ENCODE results near the gene PRKCA. TPM values are rescaled to one million over a fixed set of nuclear protein-coding genes. Genes with fewer than 3 reads are reported as not detected.

The PRKCA gene
- total and polyA plus RNA-seq, 9 of the 15 experiments (the other 6 are each of a cell fraction or from before 2014, with no cell fraction given) = 3.2 to 33.0 (median 17.8) TPM

DNA sequence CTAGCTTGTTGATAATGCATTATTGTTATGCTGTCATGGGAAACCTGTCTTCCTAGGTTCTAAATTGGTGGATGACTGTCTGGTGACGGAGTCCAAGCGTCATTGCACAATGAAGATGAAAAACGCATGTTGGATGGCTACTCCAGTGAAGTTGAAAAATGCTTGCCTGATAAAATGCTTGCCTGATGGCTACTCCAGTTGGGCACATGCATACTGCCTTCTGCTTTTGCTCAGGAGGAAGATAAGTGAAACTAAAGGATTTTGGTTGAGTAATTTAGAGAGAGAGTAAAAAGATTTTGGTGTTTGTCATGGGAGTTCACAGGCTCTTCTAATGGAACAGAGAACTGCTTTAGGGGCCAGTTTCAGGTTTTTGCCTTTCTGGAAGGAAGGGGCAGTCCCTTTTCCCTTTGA lies 118.6 kb downstream of the PRKCA start:
- ChIA-PET CTCF (ENCODE audit: low intra/inter-chr PET ratio) (no interaction called here), POLR2A (no interaction called here)
- Histone ChIP-seq H3K9me1 (ENCODE audit: control insufficient read depth, insufficient read depth, low read length) (peaks cover 2% of the 10 kb centered on the region), H3K9ac (ENCODE audit: insufficient read depth in 1 of 2, low read depth in 2 of 2, low read length in 2 of 2) (no peak overlapping the region), H3K4me3 (no peak overlapping the region), H3K36me3 (ENCODE audit: control insufficient read depth, insufficient read depth, low read length) (no peaks in the 10 kb centered on the region), H2AFZ (ENCODE audit: low read depth, low read length) (no peak overlapping the region), H3K9me3 (replicated peaks; ENCODE audit: control insufficient read depth, insufficient read depth, low read depth, low read length) (no peaks in the 10 kb centered on the region), H3K27me3 (ENCODE audit: control insufficient read depth in 2 of 2, insufficient read depth in 2 of 2, low read length in 2 of 2) (no peaks in the 10 kb centered on the region), H3K79me2 (ENCODE audit: control insufficient read depth, insufficient read depth, low read length) (peaks cover 9% of the 10 kb centered on the region; the same call in 1 of the 3 replicates), H4K20me1 (replicated peaks; ENCODE audit: control insufficient read depth, insufficient read depth, low read length) (0 out of 2 replicates have a peak, but pooled peaks cover 4% of the 10 kb centered on the region), H3K4me2 (ENCODE audit: insufficient read depth, low read length) (no peak overlapping the region), H3K27ac (ENCODE audit: extremely low read depth, low read depth, low read length) (no peak overlapping the region), H3K4me1 (replicated peaks in 1 of 2; ENCODE audit: control insufficient read depth in 2 of 2, insufficient read depth in 2 of 2, low read length in 2 of 2) (no peaks in the 10 kb centered on the region; a peak in 3 of 5 replicates)
- in situ Hi-C loops (cut with MboI) = no loop called here
- DNase-seq (ENCODE audit: extremely low read depth in 1 of 4, low spot score in 3 of 4) (no peak), FAIRE-seq (no peak), ATAC-seq (no peak)
- BruUV-seq (replicated peaks) = no TSS peak
- 69% methylated on average over 3 of the region's 3 CpGs for WGBS (ENCODE audit: insufficient coverage, low coverage, missing lambda C conversion rate)
- intact Hi-C loops (cut with micrococcal nuclease) = no loop called here
- TF ChIP-seq CEBPB (tag; IDR thresholded peaks at IDR 0.05) (peak; percentile 20; the same call in 1 of the 2 replicates), HNRNPH1 (optimal IDR thresholded peaks at IDR 0.05; ENCODE audit: low read depth, low read length) (no peak)
- TF ChIP-seq, protein P1, sequence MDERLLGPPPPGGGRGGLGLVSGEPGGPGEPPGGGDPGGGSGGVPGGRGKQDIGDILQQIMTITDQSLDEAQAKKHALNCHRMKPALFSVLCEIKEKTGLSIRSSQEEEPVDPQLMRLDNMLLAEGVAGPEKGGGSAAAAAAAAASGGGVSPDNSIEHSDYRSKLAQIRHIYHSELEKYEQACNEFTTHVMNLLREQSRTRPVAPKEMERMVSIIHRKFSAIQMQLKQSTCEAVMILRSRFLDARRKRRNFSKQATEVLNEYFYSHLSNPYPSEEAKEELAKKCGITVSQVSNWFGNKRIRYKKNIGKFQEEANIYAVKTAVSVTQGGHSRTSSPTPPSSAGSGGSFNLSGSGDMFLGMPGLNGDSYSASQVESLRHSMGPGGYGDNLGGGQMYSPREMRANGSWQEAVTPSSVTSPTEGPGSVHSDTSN (CRISPR knock-in tag; IDR thresholded peaks at IDR 0.05; ENCODE audit: low read depth) = no peak
- TF ChIP-seq, protein P1 (tag; conservative IDR thresholded peaks at IDR 0.05; ENCODE audit: low read depth) = 0 out of 2 replicates have a peak, but pooled peaks have one; percentile 13

Data from K562 (cell line).